Measurements from ENCODE around the gene RALGPS1. TPM values are rescaled to one million over a fixed set of nuclear protein-coding genes. Genes with fewer than 3 reads are reported as not detected.

RALGPS1 gene
- total RNA-seq, 1 experiment from 2014 or later: 8.2 TPM

GRCh38 chr9:126915846-126916543 lies 1.4 kb downstream of the RALGPS1 start:
- Histone ChIP-seq H3K9ac (ENCODE audit: low read length) (no peak overlapping the region), H3K4me1 (ENCODE audit: low read length) (peaks cover 20% of the 10 kb centered on the region), H3K27me3 (ENCODE audit: low read length) (no peaks in the 10 kb centered on the region), H3K9me3 (ENCODE audit: low read length) (no peaks in the 10 kb centered on the region), H3K79me2 (ENCODE audit: low read length) (no peaks in the 10 kb centered on the region), H3K27ac (ENCODE audit: low read length) (no peak overlapping the region), H3K9me2 (replicated peaks; ENCODE audit: insufficient read depth, low read length) (no peaks in the 10 kb centered on the region), H3K4me2 (ENCODE audit: low read depth, low read length, poor library complexity, severe bottlenecking) (peak overlapping the region; percentile 54), H2AFZ (ENCODE audit: low read length) (no peak overlapping the region), H4K20me1 (ENCODE audit: insufficient read depth, low read depth, low read length) (peaks cover 42% of the 10 kb centered on the region; the same call in 1 of the 2 replicates), H3K36me3 (ENCODE audit: insufficient read depth, low read length) (no peaks in the 10 kb centered on the region), H3K4me3 (ENCODE audit: low read length) (peak overlapping the region; percentile 62; the same call in 1 of the 2 replicates)
- DNase-seq: no peak

GRCh38 chr9:126916909-126917308 lies 2.3 kb downstream of the RALGPS1 start:
- no peaks in the 10 kb centered on the region for H3K9me3 ChIP-seq (ENCODE audit: low read length)
- H3K27ac ChIP-seq (ENCODE audit: low read length): no peak overlapping the region
- no peak overlapping the region for H3K9ac ChIP-seq (ENCODE audit: low read length)
- no peak overlapping the region for H2AFZ ChIP-seq (ENCODE audit: low read length)
- no peak overlapping the region for H3K4me2 ChIP-seq (ENCODE audit: low read depth, low read length, poor library complexity, severe bottlenecking)
- H3K4me1 ChIP-seq (ENCODE audit: low read length): peaks cover 20% of the 10 kb centered on the region
- no peaks in the 10 kb centered on the region for H3K9me2 ChIP-seq (replicated peaks; ENCODE audit: insufficient read depth, low read length)
- peak; percentile 56 for DNase-seq
- H3K27me3 ChIP-seq (ENCODE audit: low read length): no peaks in the 10 kb centered on the region
- H3K4me3 ChIP-seq (ENCODE audit: low read length): no peak overlapping the region
- peaks cover 49% of the 10 kb centered on the region; the same call in 1 of the 2 replicates for H4K20me1 ChIP-seq (ENCODE audit: insufficient read depth, low read depth, low read length)
- no peaks in the 10 kb centered on the region for H3K36me3 ChIP-seq (ENCODE audit: insufficient read depth, low read length)
- H3K79me2 ChIP-seq (ENCODE audit: low read length): no peaks in the 10 kb centered on the region

DNA sequence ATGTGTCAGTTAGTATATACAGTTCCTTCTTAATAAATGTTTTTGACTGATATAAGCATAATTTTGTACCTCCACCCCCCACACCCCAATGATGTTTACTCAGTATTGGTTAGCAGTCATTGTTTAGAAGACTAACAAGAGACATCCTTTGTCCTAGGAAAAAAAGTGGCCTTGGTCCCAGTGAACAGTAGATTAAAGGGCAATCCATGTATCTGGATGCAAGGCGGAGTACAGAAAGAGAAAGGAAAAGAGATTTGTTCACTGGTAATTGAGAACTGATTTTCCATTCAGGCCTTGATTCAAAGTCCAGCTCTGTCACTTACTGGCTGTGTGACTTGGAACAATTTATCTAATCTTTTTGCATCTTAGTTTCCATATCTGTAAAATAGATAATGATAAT lies 4.6 kb downstream of the RALGPS1 start:
- Histone ChIP-seq H3K4me3 (ENCODE audit: low read length) (no peak overlapping the region), H2AFZ (ENCODE audit: low read length) (no peak overlapping the region), H3K9me2 (replicated peaks; ENCODE audit: insufficient read depth, low read length) (no peaks in the 10 kb centered on the region), H3K27ac (ENCODE audit: low read length) (no peak overlapping the region), H3K4me2 (ENCODE audit: low read depth, low read length, poor library complexity, severe bottlenecking) (no peak overlapping the region), H3K9ac (ENCODE audit: low read length) (no peak overlapping the region), H4K20me1 (ENCODE audit: insufficient read depth, low read depth, low read length) (peaks cover 71% of the 10 kb centered on the region), H3K4me1 (ENCODE audit: low read length) (peaks cover 16% of the 10 kb centered on the region), H3K27me3 (ENCODE audit: low read length) (no peaks in the 10 kb centered on the region), H3K79me2 (ENCODE audit: low read length) (no peaks in the 10 kb centered on the region), H3K36me3 (ENCODE audit: insufficient read depth, low read length) (no peaks in the 10 kb centered on the region), H3K9me3 (ENCODE audit: low read length) (no peaks in the 10 kb centered on the region)
- DNase-seq: no peak

DNA sequence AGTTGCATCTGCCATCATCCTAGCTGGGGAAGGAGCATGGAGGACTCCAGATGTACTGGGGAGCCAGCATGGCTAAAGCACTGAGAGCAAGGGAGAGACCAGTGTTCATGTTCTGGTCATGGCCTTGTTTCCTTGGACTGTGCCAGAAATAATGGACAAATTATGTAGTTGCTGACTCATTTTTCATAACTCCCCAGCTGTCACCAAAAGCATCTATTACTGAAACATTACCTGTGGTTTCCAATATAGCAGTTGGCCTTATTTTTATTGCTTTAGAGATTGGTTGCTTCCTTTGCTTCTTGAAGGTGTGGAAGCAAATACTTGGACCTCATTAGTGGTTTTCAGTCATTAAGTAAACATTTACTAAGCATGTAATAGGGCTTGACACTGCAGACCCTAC lies 11.3 kb downstream of the RALGPS1 start:
- no peak overlapping the region for H2AFZ ChIP-seq (ENCODE audit: low read length)
- no peaks in the 10 kb centered on the region for H3K27me3 ChIP-seq (ENCODE audit: low read length)
- H3K4me1 ChIP-seq (ENCODE audit: low read length): no peaks in the 10 kb centered on the region
- no peaks in the 10 kb centered on the region for H3K36me3 ChIP-seq (ENCODE audit: insufficient read depth, low read length)
- H3K4me2 ChIP-seq (ENCODE audit: low read depth, low read length, poor library complexity, severe bottlenecking): no peak overlapping the region
- H3K9me3 ChIP-seq (ENCODE audit: low read length): no peaks in the 10 kb centered on the region
- DNase-seq: no peak
- H3K4me3 ChIP-seq (ENCODE audit: low read length): no peak overlapping the region
- H3K79me2 ChIP-seq (ENCODE audit: low read length): no peaks in the 10 kb centered on the region
- peaks cover 41% of the 10 kb centered on the region for H4K20me1 ChIP-seq (ENCODE audit: insufficient read depth, low read depth, low read length)
- no peaks in the 10 kb centered on the region for H3K9me2 ChIP-seq (replicated peaks; ENCODE audit: insufficient read depth, low read length)
- no peak overlapping the region for H3K9ac ChIP-seq (ENCODE audit: low read length)
- H3K27ac ChIP-seq (ENCODE audit: low read length): no peak overlapping the region

DNA sequence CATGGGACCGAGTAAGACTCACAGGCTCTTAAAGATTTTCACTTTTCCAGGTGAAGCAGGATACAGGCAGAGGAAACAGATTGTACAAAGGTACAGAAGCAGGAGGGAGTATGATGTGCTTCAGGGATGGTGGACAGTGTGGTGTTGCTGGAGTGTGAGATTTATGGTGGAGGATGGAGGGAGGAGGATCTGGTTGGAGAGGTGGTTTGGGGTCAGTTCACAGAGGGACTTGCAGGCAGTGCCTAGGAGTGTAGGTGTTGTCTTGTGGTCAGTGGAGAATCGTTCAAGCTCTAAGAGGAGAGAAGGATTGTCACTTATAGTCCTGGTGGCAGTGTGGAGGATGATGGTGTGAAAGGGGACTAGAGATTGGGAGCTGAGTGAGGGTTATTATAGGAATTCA lies 11.8 kb downstream of the RALGPS1 start:
- Histone ChIP-seq H4K20me1 (ENCODE audit: insufficient read depth, low read depth, low read length) (peaks cover 36% of the 10 kb centered on the region), H3K4me1 (ENCODE audit: low read length) (no peaks in the 10 kb centered on the region), H3K27ac (ENCODE audit: low read length) (no peak overlapping the region), H3K9me2 (replicated peaks; ENCODE audit: insufficient read depth, low read length) (no peaks in the 10 kb centered on the region), H3K4me3 (ENCODE audit: low read length) (no peak overlapping the region), H3K4me2 (ENCODE audit: low read depth, low read length, poor library complexity, severe bottlenecking) (no peak overlapping the region), H3K79me2 (ENCODE audit: low read length) (no peaks in the 10 kb centered on the region), H3K9me3 (ENCODE audit: low read length) (no peaks in the 10 kb centered on the region), H3K27me3 (ENCODE audit: low read length) (no peaks in the 10 kb centered on the region), H2AFZ (ENCODE audit: low read length) (no peak overlapping the region), H3K9ac (ENCODE audit: low read length) (no peak overlapping the region), H3K36me3 (ENCODE audit: insufficient read depth, low read length) (no peaks in the 10 kb centered on the region)
- DNase-seq: peak; percentile 17

GRCh38 chr9:126927419-126927818 lies 12.8 kb downstream of the RALGPS1 start:
- Histone ChIP-seq H3K79me2 (ENCODE audit: low read length) (no peaks in the 10 kb centered on the region), H3K9me2 (replicated peaks; ENCODE audit: insufficient read depth, low read length) (no peaks in the 10 kb centered on the region), H3K4me2 (ENCODE audit: low read depth, low read length, poor library complexity, severe bottlenecking) (no peak overlapping the region), H3K27ac (ENCODE audit: low read length) (no peak overlapping the region), H3K4me1 (ENCODE audit: low read length) (no peaks in the 10 kb centered on the region), H3K27me3 (ENCODE audit: low read length) (no peaks in the 10 kb centered on the region), H2AFZ (ENCODE audit: low read length) (no peak overlapping the region), H3K9me3 (ENCODE audit: low read length) (no peaks in the 10 kb centered on the region), H3K4me3 (ENCODE audit: low read length) (no peak overlapping the region), H3K9ac (ENCODE audit: low read length) (no peak overlapping the region), H4K20me1 (ENCODE audit: insufficient read depth, low read depth, low read length) (peaks cover 28% of the 10 kb centered on the region), H3K36me3 (ENCODE audit: insufficient read depth, low read length) (no peaks in the 10 kb centered on the region)
- no peak for DNase-seq

DNA sequence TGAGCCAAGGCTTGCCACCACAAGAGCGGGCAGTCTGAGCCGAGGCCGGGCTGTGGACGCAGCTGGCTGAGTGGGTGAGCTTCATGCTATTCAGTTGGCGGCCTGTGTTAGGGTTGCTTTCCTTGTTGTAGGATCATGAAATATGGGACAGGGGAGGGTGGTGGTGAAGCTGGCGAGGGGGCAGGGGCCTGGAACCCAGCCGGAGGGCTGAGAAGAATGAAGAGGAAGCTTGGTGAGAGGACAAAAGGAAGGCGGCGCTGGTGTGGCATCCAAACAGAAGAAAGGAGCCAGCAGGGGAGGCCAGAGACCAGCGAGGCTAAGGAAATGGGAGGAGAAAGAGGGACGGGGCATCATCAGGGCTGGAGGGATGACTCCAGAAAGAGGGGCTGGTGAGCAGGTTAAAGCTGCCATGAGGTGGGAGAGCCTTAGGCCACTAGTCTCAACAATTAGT lies 18.3 kb downstream of the RALGPS1 start:
- no peak for DNase-seq
- Histone ChIP-seq H3K27ac (ENCODE audit: low read length) (no peak overlapping the region), H3K9me2 (replicated peaks; ENCODE audit: insufficient read depth, low read length) (no peaks in the 10 kb centered on the region), H3K9ac (ENCODE audit: low read length) (no peak overlapping the region), H2AFZ (ENCODE audit: low read length) (no peak overlapping the region), H3K36me3 (ENCODE audit: insufficient read depth, low read length) (no peaks in the 10 kb centered on the region), H3K4me3 (ENCODE audit: low read length) (no peak overlapping the region), H3K79me2 (ENCODE audit: low read length) (no peaks in the 10 kb centered on the region), H3K27me3 (ENCODE audit: low read length) (no peaks in the 10 kb centered on the region), H3K4me2 (ENCODE audit: low read depth, low read length, poor library complexity, severe bottlenecking) (no peak overlapping the region), H3K4me1 (ENCODE audit: low read length) (no peaks in the 10 kb centered on the region), H3K9me3 (ENCODE audit: low read length) (no peaks in the 10 kb centered on the region), H4K20me1 (ENCODE audit: insufficient read depth, low read depth, low read length) (peaks cover 16% of the 10 kb centered on the region; the same call in 1 of the 2 replicates)

GRCh38 chr9:126933334-126933980 lies 18.9 kb downstream of the RALGPS1 start:
- no peak overlapping the region for H3K9ac ChIP-seq (ENCODE audit: low read length)
- H3K9me3 ChIP-seq (ENCODE audit: low read length): no peaks in the 10 kb centered on the region
- no peak overlapping the region for H3K27ac ChIP-seq (ENCODE audit: low read length)
- H3K4me1 ChIP-seq (ENCODE audit: low read length): no peaks in the 10 kb centered on the region
- no peak overlapping the region for H3K4me3 ChIP-seq (ENCODE audit: low read length)
- H4K20me1 ChIP-seq (ENCODE audit: insufficient read depth, low read depth, low read length): peaks cover 17% of the 10 kb centered on the region; the same call in 1 of the 2 replicates
- no peaks in the 10 kb centered on the region for H3K9me2 ChIP-seq (replicated peaks; ENCODE audit: insufficient read depth, low read length)
- H2AFZ ChIP-seq (ENCODE audit: low read length): no peak overlapping the region
- H3K4me2 ChIP-seq (ENCODE audit: low read depth, low read length, poor library complexity, severe bottlenecking): no peak overlapping the region
- H3K79me2 ChIP-seq (ENCODE audit: low read length): no peaks in the 10 kb centered on the region
- DNase-seq: no peak
- no peaks in the 10 kb centered on the region for H3K27me3 ChIP-seq (ENCODE audit: low read length)
- H3K36me3 ChIP-seq (ENCODE audit: insufficient read depth, low read length): no peaks in the 10 kb centered on the region
